Osteocyte (in vitro differentiated cells): ENCODE results near the gene RNPS1. TPM values are rescaled to one million over a fixed set of nuclear protein-coding genes. Genes with fewer than 3 reads are reported as not detected.

Experiments
- DNase-seq: peaks from one replicate; pipeline ENCODE4 v3.0.0; 2021; ENCODE audit warnings: mixed read lengths; ENCODE audit not compliant: unreplicated experiment; ENCODE audit errors: extremely low spot score
- H3K27ac Mint-ChIP-seq: one replicate; pipeline ENCODE4 v1.8.0; 2021; ENCODE audit warnings: mild to moderate bottlenecking, mixed read lengths; ENCODE audit not compliant: unreplicated experiment
- H3K27me3 Mint-ChIP-seq: one replicate; pipeline ENCODE4 v1.8.0; 2021; ENCODE audit warnings: mixed read lengths; ENCODE audit not compliant: unreplicated experiment
- H3K36me3 Mint-ChIP-seq: one replicate; pipeline ENCODE4 v1.8.0; 2021; ENCODE audit warnings: mixed read lengths; ENCODE audit not compliant: unreplicated experiment
- H3K4me1 Mint-ChIP-seq: one replicate; pipeline ENCODE4 v1.8.0; 2021; ENCODE audit warnings: mixed read lengths; ENCODE audit not compliant: unreplicated experiment
- H3K4me3 Mint-ChIP-seq: one replicate; pipeline ENCODE4 v1.8.0; 2021; ENCODE audit warnings: mild to moderate bottlenecking, moderate library complexity, mixed read lengths; ENCODE audit not compliant: unreplicated experiment
- H3K9me3 Mint-ChIP-seq: one replicate; pipeline ENCODE4 v1.8.0; 2021; ENCODE audit warnings: mixed read lengths; ENCODE audit not compliant: unreplicated experiment
- total RNA-seq: library from RNA; stranded (reverse); gene quantifications from 2 replicates; pipeline ENCODE4 v1.2.1, GENCODE V29; 2021
- TF ChIP-seq, protein P1 (sequence below): fragments of 200-600 bp; sonication (generic); IDR thresholded peaks from 2 replicates; pipeline ENCODE4 v1.5.0; 2021; ENCODE audit warnings: antibody characterized with exemption, mild to moderate bottlenecking, moderate library complexity

RNPS1 gene
- total RNA-seq, 1 donor from 2014 or later: 140 TPM

DNA sequence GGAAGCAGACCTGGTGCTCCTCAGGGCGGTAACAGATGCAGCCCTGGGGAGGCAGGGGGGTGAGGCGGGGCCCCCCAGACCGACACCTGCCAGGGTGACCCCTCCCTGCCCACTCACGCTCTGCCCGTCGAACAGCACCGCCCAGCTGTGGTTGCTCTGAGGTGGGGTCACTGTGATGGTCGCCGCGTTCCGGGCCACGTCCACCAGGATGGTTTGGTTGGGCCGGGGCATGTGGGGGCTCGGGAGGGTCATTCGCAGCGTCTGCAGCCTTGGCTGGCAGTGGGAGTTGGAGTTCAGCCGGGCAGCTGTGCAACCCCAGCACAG, 58.0 kb downstream of the RNPS1 start:
- TF ChIP-seq, protein P1, sequence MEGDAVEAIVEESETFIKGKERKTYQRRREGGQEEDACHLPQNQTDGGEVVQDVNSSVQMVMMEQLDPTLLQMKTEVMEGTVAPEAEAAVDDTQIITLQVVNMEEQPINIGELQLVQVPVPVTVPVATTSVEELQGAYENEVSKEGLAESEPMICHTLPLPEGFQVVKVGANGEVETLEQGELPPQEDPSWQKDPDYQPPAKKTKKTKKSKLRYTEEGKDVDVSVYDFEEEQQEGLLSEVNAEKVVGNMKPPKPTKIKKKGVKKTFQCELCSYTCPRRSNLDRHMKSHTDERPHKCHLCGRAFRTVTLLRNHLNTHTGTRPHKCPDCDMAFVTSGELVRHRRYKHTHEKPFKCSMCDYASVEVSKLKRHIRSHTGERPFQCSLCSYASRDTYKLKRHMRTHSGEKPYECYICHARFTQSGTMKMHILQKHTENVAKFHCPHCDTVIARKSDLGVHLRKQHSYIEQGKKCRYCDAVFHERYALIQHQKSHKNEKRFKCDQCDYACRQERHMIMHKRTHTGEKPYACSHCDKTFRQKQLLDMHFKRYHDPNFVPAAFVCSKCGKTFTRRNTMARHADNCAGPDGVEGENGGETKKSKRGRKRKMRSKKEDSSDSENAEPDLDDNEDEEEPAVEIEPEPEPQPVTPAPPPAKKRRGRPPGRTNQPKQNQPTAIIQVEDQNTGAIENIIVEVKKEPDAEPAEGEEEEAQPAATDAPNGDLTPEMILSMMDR: no peak
- no peak overlapping the region for H3K4me3 Mint-ChIP-seq
- peaks cover 9% of the 10 kb centered on the region for H3K36me3 Mint-ChIP-seq
- H3K9me3 Mint-ChIP-seq: no peaks in the 10 kb centered on the region
- no peaks in the 10 kb centered on the region for H3K27me3 Mint-ChIP-seq
- no peak overlapping the region for H3K27ac Mint-ChIP-seq
- peaks cover 34% of the 10 kb centered on the region for H3K4me1 Mint-ChIP-seq
- DNase-seq: no peak

DNA sequence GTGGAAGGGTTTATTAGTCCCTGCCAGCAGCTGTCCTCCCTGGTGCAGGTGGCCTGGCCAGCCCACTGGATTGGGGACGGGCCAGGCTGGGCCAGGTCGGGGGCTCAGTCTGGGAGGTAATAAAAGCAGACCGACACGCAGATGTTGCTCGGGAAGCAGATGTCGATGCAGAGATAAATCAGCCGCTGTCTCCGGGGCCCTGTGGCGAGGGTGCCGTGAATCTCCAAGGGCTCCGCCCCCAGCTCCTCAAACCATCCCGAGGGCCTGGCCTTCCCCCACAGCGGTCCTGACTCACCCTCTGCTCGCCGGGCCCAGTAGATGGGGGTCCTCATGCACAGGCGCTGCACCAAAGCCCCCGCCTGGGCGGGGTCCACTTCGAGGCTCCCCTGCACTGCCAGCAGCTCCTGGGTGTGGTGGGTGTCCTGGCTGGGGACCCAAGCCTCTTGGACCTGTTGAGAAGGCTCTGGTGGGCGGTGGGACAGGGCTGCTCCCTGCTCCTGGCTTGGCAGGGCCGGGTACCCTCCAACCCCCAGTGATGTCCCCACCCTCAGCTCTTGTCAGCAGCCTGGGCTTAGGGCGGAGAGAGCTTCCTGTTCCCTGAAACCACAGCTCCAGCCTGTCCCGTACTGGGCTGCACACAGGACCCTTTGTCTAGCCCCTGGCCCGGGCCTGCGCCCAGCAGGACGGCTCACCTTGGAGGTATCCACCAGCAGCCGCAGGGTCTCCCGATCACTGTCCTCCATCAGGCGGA, 58.5 kb downstream of the RNPS1 start:
- Mint-ChIP-seq H3K27ac (no peak overlapping the region), H3K27me3 (no peaks in the 10 kb centered on the region)

DNA sequence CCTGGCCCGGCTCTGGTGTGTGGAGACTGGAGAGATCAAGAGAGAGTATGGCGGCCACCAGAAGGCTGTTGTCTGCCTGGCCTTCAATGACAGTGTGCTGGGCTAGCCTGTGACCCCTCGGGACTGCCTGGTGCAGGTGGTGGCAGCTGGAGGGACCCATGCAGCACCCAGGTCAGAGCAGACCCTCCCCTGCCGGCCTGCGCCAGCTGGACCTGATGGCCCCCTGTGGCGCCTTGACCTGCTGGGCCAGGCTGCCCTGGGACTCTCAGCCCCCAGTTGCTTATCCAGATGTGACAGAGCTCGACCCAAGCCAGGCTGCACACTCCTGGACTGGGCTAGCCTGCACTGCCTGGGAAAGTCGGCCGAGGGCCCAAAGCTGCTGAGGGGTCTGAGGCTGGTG, 59.2 kb downstream of the RNPS1 start:
- Mint-ChIP-seq H3K9me3 (no peaks in the 10 kb centered on the region), H3K36me3 (peaks cover 9% of the 10 kb centered on the region), H3K27me3 (no peaks in the 10 kb centered on the region), H3K27ac (no peak overlapping the region), H3K4me1 (peaks cover 39% of the 10 kb centered on the region), H3K4me3 (no peak overlapping the region)
- DNase-seq: peak; percentile 82
- TF ChIP-seq, protein P1: no peak

More for the DNA sequence above, 58.5 kb downstream of the RNPS1 start:
- peaks cover 38% of the 10 kb centered on the region for H3K4me1 Mint-ChIP-seq
- H3K9me3 Mint-ChIP-seq: no peaks in the 10 kb centered on the region
- TF ChIP-seq, protein P1: no peak
- DNase-seq: peak; percentile 83
- H3K36me3 Mint-ChIP-seq: peaks cover 9% of the 10 kb centered on the region
- H3K4me3 Mint-ChIP-seq: no peak overlapping the region

DNA sequence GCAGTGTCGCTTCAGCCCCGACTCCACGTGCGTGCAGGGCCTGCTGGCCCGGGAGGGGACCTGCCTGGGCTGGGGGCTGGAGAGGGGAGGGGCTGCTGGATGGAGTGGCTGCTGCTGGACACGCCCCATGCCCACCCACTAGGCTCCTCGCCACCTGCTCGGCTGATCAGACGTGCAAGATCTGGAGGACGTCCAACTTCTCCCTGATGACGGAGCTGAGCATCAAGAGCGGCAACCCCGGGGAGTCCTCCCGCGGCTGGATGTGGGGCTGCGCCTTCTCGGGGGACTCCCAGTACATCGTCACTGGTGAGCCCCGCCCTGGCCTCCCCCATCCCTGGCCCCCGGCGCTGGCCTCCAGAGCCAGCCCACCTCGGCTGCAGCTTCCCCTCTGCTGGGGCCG, 59.6 kb downstream of the RNPS1 start:
- Mint-ChIP-seq H3K4me1 (peaks cover 36% of the 10 kb centered on the region), H3K36me3 (peaks cover 9% of the 10 kb centered on the region), H3K27ac (no peak overlapping the region), H3K9me3 (no peaks in the 10 kb centered on the region), H3K4me3 (no peak overlapping the region), H3K27me3 (no peaks in the 10 kb centered on the region)
- peak; percentile 83 for DNase-seq
- TF ChIP-seq, protein P1: no peak

DNA sequence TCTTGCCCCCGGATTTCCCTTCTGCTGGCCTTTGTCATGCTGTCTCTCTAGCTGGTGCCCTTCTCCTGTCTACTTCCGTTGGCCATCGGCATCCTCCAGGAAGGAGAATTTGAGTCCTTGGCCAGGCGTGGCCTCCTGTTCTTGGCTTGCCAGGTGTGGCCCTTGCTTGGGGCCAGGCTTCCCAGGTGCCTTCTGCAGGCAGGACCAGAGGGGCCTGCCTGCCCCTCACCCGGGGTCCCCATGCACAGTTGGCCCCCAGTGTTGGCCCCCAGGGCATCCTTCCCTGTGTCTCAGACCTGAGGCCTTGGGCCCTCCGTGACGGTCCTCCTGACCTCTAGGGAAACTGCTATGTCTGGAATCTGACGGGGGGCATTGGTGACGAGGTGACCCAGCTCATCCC, 60.1 kb downstream of the RNPS1 start:
- Mint-ChIP-seq H3K27me3 (no peaks in the 10 kb centered on the region), H3K36me3 (peaks cover 9% of the 10 kb centered on the region), H3K4me3 (peak overlapping the region; percentile 44), H3K9me3 (no peaks in the 10 kb centered on the region), H3K27ac (no peak overlapping the region), H3K4me1 (peaks cover 32% of the 10 kb centered on the region)
- TF ChIP-seq, protein P1: no peak
- peak; percentile 81 for DNase-seq
